Natural killer cell (primary cell): ENCODE measurements around the gene BMP6. TPM values are rescaled to one million over a fixed set of nuclear protein-coding genes. Genes with fewer than 3 reads are reported as not detected.
A peak's percentile ranks its signal among the peaks of the same experiment; 100 is the strongest.

ENCODE experiments used
- ATAC-seq, 3 donors: fragments of 150-1000 bp in 2 of 3; fragments of 200-7000 bp in 1 of 3; cut with Tn5 transposase; 1 replicate in 1 of 3; 2 replicates in 2 of 3; pipeline ENCODE4 v1.10.0; 2021; ENCODE audit warnings: mild to moderate bottlenecking in 2 of 3, moderate library complexity in 2 of 3
- DNase-seq, 2 donors: peaks; one replicate each; pipeline versions ENCODE4 v3.0.0 to v3.0.0-alpha.2; 2013 to 2021; ENCODE audit warnings: mixed read lengths in 1 of 2
- H3K27ac ChIP-seq: one replicate; pipeline ENCODE4 v1.5.1; 2013; ENCODE audit warnings: mild to moderate bottlenecking, low read length
- H3K27me3 ChIP-seq: one replicate; pipeline ENCODE4 v1.6.1; 2013; ENCODE audit warnings: low read length; ENCODE audit not compliant: control insufficient read depth, insufficient read depth
- H3K36me3 ChIP-seq: one replicate; pipeline ENCODE4 v1.6.1; 2013; ENCODE audit warnings: low read length; ENCODE audit not compliant: control insufficient read depth, insufficient read depth
- H3K4me1 ChIP-seq: one replicate; pipeline ENCODE4 v1.6.1; 2013; ENCODE audit warnings: low read length; ENCODE audit not compliant: control insufficient read depth, insufficient read depth
- H3K4me3 ChIP-seq: one replicate; pipeline ENCODE4 v1.5.1; 2013; ENCODE audit warnings: low read length
- H3K9me3 ChIP-seq: one replicate; pipeline ENCODE4 v1.6.1; 2013; ENCODE audit warnings: low read length; ENCODE audit not compliant: control insufficient read depth, insufficient read depth
- H3K27ac Mint-ChIP-seq, 2 donors: one replicate each; pipeline ENCODE4 v1.8.0; 2022; ENCODE audit warnings: mild to moderate bottlenecking in 2 of 2, mixed read lengths in 2 of 2, moderate library complexity in 1 of 2
- H3K27me3 Mint-ChIP-seq, 2 donors: one replicate each; pipeline ENCODE4 v1.8.0; 2022; ENCODE audit warnings: low read depth in 2 of 2, mixed read lengths in 2 of 2
- H3K36me3 Mint-ChIP-seq: one replicate; pipeline ENCODE4 v1.8.0; 2022; ENCODE audit warnings: mixed read lengths
- H3K4me1 Mint-ChIP-seq, 2 donors: one replicate each; pipeline ENCODE4 v1.8.0; 2022; ENCODE audit warnings: mixed read lengths in 2 of 2
- H3K4me3 Mint-ChIP-seq: one replicate; pipeline ENCODE4 v1.8.0; 2022; ENCODE audit warnings: mild to moderate bottlenecking, moderate library complexity, mixed read lengths
- H3K9me3 Mint-ChIP-seq, 2 donors: one replicate each; pipeline ENCODE4 v1.8.0; 2022; ENCODE audit warnings: mixed read lengths in 2 of 2
- CTCF ChIP-seq: fragments of 200-600 bp; IDR thresholded peaks from one replicate; pipeline ENCODE4 v1.8.0; 2022; ENCODE audit warnings: antibody characterized with exemption
- WGBS: methylation state at CpG from one replicate; pipeline ENCODE4 v1.1.7; 2013; ENCODE audit warnings: missing lambda C conversion rate; ENCODE audit not compliant: insufficient coverage; 5-methylcytosine and 5-hydroxymethylcytosine counted together
- intact Hi-C: fragments of 100-400 bp; cut with micrococcal nuclease; formaldehyde crosslinking; loops from one replicate; pipeline ENCODE4 v1.14.2; 2022
- total RNA-seq, 4 donors: library from RNA; stranded (reverse); fragments of 120-200 nt in 1 of 4; gene quantifications; one replicate each; pipeline versions ENCODE4 v1.2.3 to v1.2.4, GENCODE V29; 2013 to 2022

Gene BMP6
- total RNA-seq, 3 donors from 2014 or later (not counting 1 experiment from before 2014, with no cell fraction given) = 0.25 to 2.6 (median 0.73) TPM

- Mint-ChIP-seq H3K9me3 (no peaks in the 10 kb centered on the region), H3K4me1 (no peaks in the 10 kb centered on the region), H3K36me3 (no peaks in the 10 kb centered on the region), H3K4me3 (no peak overlapping the region), H3K27ac (no peak overlapping the region), H3K27me3 (no peaks in the 10 kb centered on the region)
- Histone ChIP-seq H3K27ac (peak overlapping the region; percentile 52), H3K4me3 (no peak overlapping the region), H3K9me3 (no peaks in the 10 kb centered on the region), H3K4me1 (no peaks in the 10 kb centered on the region), H3K36me3 (no peaks in the 10 kb centered on the region), H3K27me3 (no peaks in the 10 kb centered on the region)
- 82% methylated on average over 5 of the region's 5 CpGs for WGBS
- no peak for TF ChIP-seq CTCF
- ATAC-seq (no peak), DNase-seq (no peak)
- intact Hi-C loops = no loop called here
Measured at GRCh38 chr6:7917729-7918128, 191.8 kb downstream of the BMP6 start.

- DNase-seq (no peak), ATAC-seq (no peak)
- no peaks in the 10 kb centered on the region for H3K36me3 ChIP-seq
- H3K27ac ChIP-seq = no peak overlapping the region
- H3K27me3 Mint-ChIP-seq = no peaks in the 10 kb centered on the region
- no peaks in the 10 kb centered on the region for H3K9me3 Mint-ChIP-seq
- no peak for TF ChIP-seq CTCF
- H3K4me3 Mint-ChIP-seq = no peak overlapping the region
- H3K4me1 Mint-ChIP-seq = no peaks in the 10 kb centered on the region
- 90% methylated on average over 4 of the region's 4 CpGs for WGBS
- intact Hi-C loops = no loop called here
- no peaks in the 10 kb centered on the region for H3K4me1 ChIP-seq
- H3K27me3 ChIP-seq = no peaks in the 10 kb centered on the region
- H3K9me3 ChIP-seq = no peaks in the 10 kb centered on the region
- H3K27ac Mint-ChIP-seq = no peak overlapping the region
- no peak overlapping the region for H3K4me3 ChIP-seq
- H3K36me3 Mint-ChIP-seq = no peaks in the 10 kb centered on the region
Measured at GRCh38 chr6:7918403-7918802, 192.5 kb downstream of the BMP6 start.

GRCh38 chr6:7919871-7920270, 194.0 kb downstream of the BMP6 start:
- H3K36me3 ChIP-seq = no peaks in the 10 kb centered on the region
- WGBS = 85% methylated on average over 8 of the region's 8 CpGs
- no peaks in the 10 kb centered on the region for H3K4me1 ChIP-seq
- Mint-ChIP-seq H3K4me3 (no peak overlapping the region), H3K4me1 (no peaks in the 10 kb centered on the region), H3K27me3 (peaks cover 6 to 13% of the 10 kb centered on the region in 2 donors), H3K9me3 (no peaks in the 10 kb centered on the region), H3K27ac (no peak overlapping the region), H3K36me3 (no peaks in the 10 kb centered on the region)
- intact Hi-C loops = no loop called here
- ATAC-seq (peak in 1 of 3 donors; percentile 18), DNase-seq (peak in 1 of 2 donors; percentile 15)
- H3K27me3 ChIP-seq = no peaks in the 10 kb centered on the region
- no peak overlapping the region for H3K27ac ChIP-seq
- H3K9me3 ChIP-seq = no peaks in the 10 kb centered on the region
- TF ChIP-seq CTCF = no peak
- H3K4me3 ChIP-seq = no peak overlapping the region

- H3K36me3 ChIP-seq = no peaks in the 10 kb centered on the region
- Mint-ChIP-seq H3K4me3 (no peak overlapping the region), H3K4me1 (no peaks in the 10 kb centered on the region), H3K27me3 (peaks cover 10 to 13% of the 10 kb centered on the region in 2 donors), H3K9me3 (peaks cover 0 to 5% of the 10 kb centered on the region in 2 donors), H3K36me3 (no peaks in the 10 kb centered on the region), H3K27ac (no peak overlapping the region)
- no peak for DNase-seq
- H3K27ac ChIP-seq = no peak overlapping the region
- H3K9me3 ChIP-seq = no peaks in the 10 kb centered on the region
- intact Hi-C loops = no loop called here
- TF ChIP-seq CTCF = no peak
- ATAC-seq = no peak
- H3K27me3 ChIP-seq = no peaks in the 10 kb centered on the region
- WGBS = 94% methylated on average over 2 of the region's 2 CpGs
- no peaks in the 10 kb centered on the region for H3K4me1 ChIP-seq
- H3K4me3 ChIP-seq = no peak overlapping the region
Measured at GRCh38 chr6:7920425-7920824, 194.5 kb downstream of the BMP6 start.
